OCI-LY1 (cell line): ENCODE measurements around the gene HTR3B.

Source experiments
- H2AFZ ChIP-seq: fragments of 200-600 bp; sonication (generic), shearing (Covaris generic); 2 replicates; pipeline ENCODE4 v1.6.0; 2014; ENCODE audit warnings: antibody characterized with exemption, mild to moderate bottlenecking, low read length
- H3F3A ChIP-seq: fragments of 200-600 bp; sonication (generic), shearing (Covaris generic); 2 replicates; pipeline ENCODE4 v1.6.0; 2014; ENCODE audit warnings: mild to moderate bottlenecking, antibody characterized with exemption, low read length, moderate library complexity; ENCODE audit not compliant: insufficient read depth
- H3K27ac ChIP-seq: fragments of 200-600 bp; sonication (generic); 2 replicates; pipeline ENCODE4 v1.5.1; 2014; ENCODE audit warnings: low read length, mixed run types, mild to moderate bottlenecking, low read depth; ENCODE audit not compliant: poor library complexity, severe bottlenecking
- H3K27me3 ChIP-seq: fragments of 200-600 bp; sonication (generic); 2 replicates; pipeline ENCODE4 v1.6.0; 2014; ENCODE audit warnings: antibody characterized with exemption, mild to moderate bottlenecking, low read length, moderate library complexity; ENCODE audit not compliant: insufficient read depth
- H3K36me3 ChIP-seq: fragments of 200-600 bp; sonication (generic); 2 replicates; pipeline ENCODE4 v1.6.1; 2014; ENCODE audit warnings: mild to moderate bottlenecking, antibody characterized with exemption, low read length, moderate library complexity, mixed read lengths; ENCODE audit not compliant: insufficient read depth
- H3K4me1 ChIP-seq: fragments of 200-600 bp; sonication (generic); 2 replicates; pipeline ENCODE4 v1.5.1; 2014; ENCODE audit warnings: mild to moderate bottlenecking, low read length, moderate library complexity; ENCODE audit not compliant: insufficient read depth, severe bottlenecking
- H3K4me2 ChIP-seq: fragments of 200-600 bp; sonication (generic), shearing (Covaris generic); 2 replicates; pipeline ENCODE4 v1.6.1; 2014; ENCODE audit warnings: low read length
- H3K4me3 ChIP-seq: fragments of 200-600 bp; sonication (generic); 2 replicates; pipeline ENCODE4 v1.5.1; 2014; ENCODE audit warnings: low read length, low read depth, mild to moderate bottlenecking, mixed read lengths; ENCODE audit not compliant: poor library complexity, severe bottlenecking
- H3K79me2 ChIP-seq: fragments of 200-600 bp; shearing (Covaris generic); 2 replicates; pipeline ENCODE4 v1.6.1; 2016; ENCODE audit warnings: mixed run types, low read length, mixed read lengths; ENCODE audit not compliant: insufficient read depth
- H3K9ac ChIP-seq: fragments of 200-600 bp; sonication (generic), shearing (Covaris generic); 2 replicates; pipeline ENCODE4 v1.6.1; 2014; ENCODE audit warnings: mild to moderate bottlenecking, low read length, mixed read lengths
- H3K9me2 ChIP-seq: fragments of 200-600 bp; sonication (generic), shearing (Covaris generic); 2 replicates; pipeline ENCODE4 v1.6.1; 2014; ENCODE audit warnings: low read depth, mild to moderate bottlenecking, low read length, mixed read lengths
- H3K9me3 ChIP-seq: fragments of 200-600 bp; shearing (Covaris generic); 2 replicates; pipeline ENCODE4 v1.6.1; 2014; ENCODE audit warnings: low read length, mixed read lengths
- H4K20me1 ChIP-seq: fragments of 200-600 bp; sonication (generic), shearing (Covaris generic); 2 replicates; pipeline ENCODE4 v1.6.0; 2016; ENCODE audit warnings: mild to moderate bottlenecking, low read length; ENCODE audit not compliant: insufficient read depth
- CTCF ChIP-seq: fragments of 200-600 bp; sonication (generic), shearing (Covaris generic); IDR thresholded peaks from 2 replicates; pipeline ENCODE4 v1.5.1; 2017; ENCODE audit warnings: mild to moderate bottlenecking, antibody characterized with exemption, low read length, moderate library complexity, mixed read lengths
- EZH2 ChIP-seq: fragments of 200-600 bp; sonication (generic), shearing (Covaris generic); IDR thresholded peaks from 2 replicates; pipeline ENCODE4 v1.8.0; 2017; ENCODE audit warnings: borderline replicate concordance, mixed run types, mild to moderate bottlenecking, antibody characterized with exemption, low read length, moderate library complexity, mixed read lengths

Gene HTR3B

GRCh38 chr11:113977701-113978100 lies 73.1 kb downstream of the HTR3B start:
- Histone ChIP-seq H3K27me3 (no peaks in the 10 kb centered on the region), H3K9me3 (no peaks in the 10 kb centered on the region), H3K79me2 (no peaks in the 10 kb centered on the region), H3K36me3 (no peaks in the 10 kb centered on the region), H3K4me3 (no peak overlapping the region), H3F3A (no peaks in the 10 kb centered on the region), H4K20me1 (no peaks in the 10 kb centered on the region), H2AFZ (no peak overlapping the region), H3K4me1 (no peaks in the 10 kb centered on the region), H3K9ac (no peak overlapping the region), H3K27ac (no peak overlapping the region), H3K4me2 (no peak overlapping the region), H3K9me2 (no peaks in the 10 kb centered on the region)
- TF ChIP-seq CTCF, result no peak
- TF ChIP-seq EZH2, result no peak

- Histone ChIP-seq H3K9me3 (no peaks in the 10 kb centered on the region), H3K27me3 (no peaks in the 10 kb centered on the region), H3K79me2 (no peaks in the 10 kb centered on the region), H3K4me3 (no peak overlapping the region), H3K36me3 (no peaks in the 10 kb centered on the region), H3K9ac (no peak overlapping the region), H3F3A (no peaks in the 10 kb centered on the region), H3K4me2 (no peak overlapping the region), H3K27ac (no peak overlapping the region), H3K9me2 (no peaks in the 10 kb centered on the region), H2AFZ (no peak overlapping the region), H4K20me1 (no peaks in the 10 kb centered on the region), H3K4me1 (no peaks in the 10 kb centered on the region)
- TF ChIP-seq CTCF, result no peak
- TF ChIP-seq EZH2, result no peak
Measured at GRCh38 chr11:113979431-113979830, 74.8 kb downstream of the HTR3B start.

GRCh38 chr11:113980785-113981184 lies 76.2 kb downstream of the HTR3B start:
- H3K9ac ChIP-seq, result no peak overlapping the region
- H3K79me2 ChIP-seq, result no peaks in the 10 kb centered on the region
- no peak overlapping the region for H3K4me2 ChIP-seq
- no peak overlapping the region for H3K4me3 ChIP-seq
- H3K9me2 ChIP-seq, result no peaks in the 10 kb centered on the region
- H3K27me3 ChIP-seq, result no peaks in the 10 kb centered on the region
- TF ChIP-seq CTCF, result no peak
- no peak for TF ChIP-seq EZH2
- no peaks in the 10 kb centered on the region for H3K9me3 ChIP-seq
- no peaks in the 10 kb centered on the region for H3K36me3 ChIP-seq
- H3K27ac ChIP-seq, result no peak overlapping the region
- no peaks in the 10 kb centered on the region for H3K4me1 ChIP-seq
- H3F3A ChIP-seq, result no peaks in the 10 kb centered on the region
- H2AFZ ChIP-seq, result no peak overlapping the region
- no peaks in the 10 kb centered on the region for H4K20me1 ChIP-seq
